HepG2 (cell line): ENCODE results near the gene CDK15. TPM values are rescaled to one million over a fixed set of nuclear protein-coding genes. Genes with fewer than 3 reads are reported as not detected.

Source experiments
- ATAC-seq: fragments of 200-7000 bp; cut with Tn5 transposase; 3 replicates; pipeline ENCODE4 v1.9.1; 2020; ENCODE audit warnings: mild to moderate bottlenecking, moderate library complexity
- BruUV-seq: library from RNA; stranded (reverse); fragments of 400-500 nt; replicated peaks from 2 replicates; lab custom pipeline; 2021; lab: Mats Ljungman, UMichigan
- CTCF ChIA-PET: fragments of 300-600 bp; formaldehyde crosslinking; extraction: SDS; loops from one replicate; lab custom pipeline; 2021; ENCODE audit warnings: low total read pairs, inconsistent platforms, low intra/inter-chr PET ratio; lab: Yijun Ruan, JAX
- POLR2A ChIA-PET: fragments of 350-600 bp; sonication (Branson Sonifier 250); formaldehyde crosslinking; loops from one replicate; lab custom pipeline; 2020; ENCODE audit warnings: antibody characterized with exemption, inconsistent platforms; lab: Yijun Ruan, JAX
- DNase-seq: peaks from one replicate; pipeline ENCODE4 v3.0.0-alpha.2; 2015; ENCODE audit warnings: low spot score
- FAIRE-seq: peaks from 3 replicates; lab custom pipeline; 2011; peaks lifted over from hg19 to GRCh38; lab: Jason Lieb, UNC
- H2AFZ ChIP-seq: one replicate; pipeline ENCODE4 v1.6.1; 2011; ENCODE audit warnings: low read length, inconsistent platforms
- H3K27ac ChIP-seq: fragments of 300-600 bp; 3 replicates; pipeline ENCODE4 v1.8.0; 2011; ENCODE audit warnings: mixed run types, mild to moderate bottlenecking, mixed read lengths, low read length, inconsistent platforms; ENCODE audit not compliant: insufficient read depth; ENCODE audit errors: extremely low read length
- H3K27me3 ChIP-seq, 2 experiments: fragments of 200-600 bp in 1 of 2; 2 replicates in 1 of 2; 3 replicates in 1 of 2; pipeline versions ENCODE4 v1.6.0 to v1.8.0; 2011; ENCODE audit warnings: low read length in 2 of 2, mild to moderate bottlenecking in 2 of 2, moderate library complexity in 2 of 2, inconsistent platforms in 1 of 2; ENCODE audit not compliant: insufficient read depth in 2 of 2, control insufficient read depth in 1 of 2
- H3K36me3 ChIP-seq, 2 experiments: fragments of 200-600 bp in 1 of 2; replicated peaks in 1 of 2; 2 replicates in 1 of 2; 3 replicates in 1 of 2; pipeline versions ENCODE4 v1.5.1 to v1.8.0; 2011; ENCODE audit warnings: low read length in 2 of 2, inconsistent platforms in 1 of 2; ENCODE audit not compliant: insufficient read depth in 2 of 2, control insufficient read depth in 1 of 2
- H3K4me1 ChIP-seq: 2 replicates; pipeline ENCODE4 v1.5.1; 2012; ENCODE audit warnings: low read length, inconsistent platforms; ENCODE audit not compliant: insufficient read depth
- H3K4me2 ChIP-seq: 2 replicates; pipeline ENCODE4 v1.6.0; 2011; ENCODE audit warnings: low read depth, low read length, inconsistent platforms
- H3K4me3 ChIP-seq, 3 experiments: fragments of 200-600 bp in 1 of 3; sonication (generic), shearing (Covaris generic) in 1 of 3; replicated peaks in 1 of 3; 2 replicates each; pipeline ENCODE4 v1.5.1; 2011 to 2016; ENCODE audit warnings: low read length in 3 of 3, inconsistent platforms in 2 of 3, low read depth in 2 of 3, mild to moderate bottlenecking in 2 of 3, control low read depth in 1 of 3, mixed read lengths in 1 of 3; ENCODE audit not compliant: insufficient read depth in 1 of 3
- H3K79me2 ChIP-seq: one replicate; pipeline ENCODE4 v1.6.1; 2011; ENCODE audit warnings: low read length, inconsistent platforms; ENCODE audit not compliant: insufficient read depth
- H3K9ac ChIP-seq: 2 replicates; pipeline ENCODE4 v1.6.0; 2011; ENCODE audit warnings: mild to moderate bottlenecking, low read depth, low read length, inconsistent platforms; ENCODE audit not compliant: insufficient read depth
- H3K9me3 ChIP-seq: 2 replicates; pipeline ENCODE4 v1.5.1; 2012; ENCODE audit warnings: mild to moderate bottlenecking, low read length
- H4K20me1 ChIP-seq: 2 replicates; pipeline ENCODE4 v1.6.0; 2011; ENCODE audit warnings: inconsistent platforms, mild to moderate bottlenecking, low read length, moderate library complexity; ENCODE audit not compliant: insufficient read depth
- HMGXB4 ChIP-seq, 2 experiments: sonication (generic) in 1 of 2; formaldehyde crosslinking in 1 of 2; IDR thresholded peaks; 2 replicates each; pipeline versions ENCODE4 v1.4.0 to v1.6.1; 2018 to 2020; ENCODE audit warnings: missing genetic modification reagents in 2 of 2, borderline replicate concordance in 1 of 2, low read depth in 1 of 2, mild to moderate bottlenecking in 1 of 2, missing biosample characterization in 1 of 2
- PAX8 ChIP-seq: sonication (generic); formaldehyde crosslinking; IDR thresholded peaks from 2 replicates; pipeline ENCODE4 v1.8.0; 2022; ENCODE audit warnings: mild to moderate bottlenecking, missing genetic modification reagents, borderline replicate concordance
- RELA ChIP-seq: sonication (generic); formaldehyde crosslinking; IDR thresholded peaks from 2 replicates; pipeline ENCODE4 v1.4.0; 2020; ENCODE audit warnings: missing genetic modification reagents
- SKI ChIP-seq: fragments of 450-650 bp; IDR thresholded peaks from one replicate; pipeline ENCODE4 v1.6.1; 2018; ENCODE audit warnings: mild to moderate bottlenecking; ENCODE audit not compliant: partially characterized antibody
- SNAI1 ChIP-seq: sonication (generic); formaldehyde crosslinking; IDR thresholded peaks from 2 replicates; pipeline ENCODE4 v1.5.0; 2020; ENCODE audit warnings: mild to moderate bottlenecking, missing genetic modification reagents, borderline replicate concordance
- ZNF20 ChIP-seq: sonication (generic); formaldehyde crosslinking; IDR thresholded peaks from 2 replicates; pipeline ENCODE4 v1.4.0; 2020; ENCODE audit warnings: mild to moderate bottlenecking, moderate library complexity, missing genetic modification reagents
- ZNF564 ChIP-seq: sonication (generic); formaldehyde crosslinking; IDR thresholded peaks from 2 replicates; pipeline ENCODE4 v1.8.1; 2023; ENCODE audit warnings: mild to moderate bottlenecking, missing genetic modification reagents
- WGBS: methylation state at CpG from one replicate; pipeline ENCODE4 v1.1.6; 2017; ENCODE audit warnings: low lambda C conversion rate; 5-methylcytosine and 5-hydroxymethylcytosine counted together
- in situ Hi-C: cut with HindIII; loops from 2 replicates; pipeline ENCODE4 v1.10.0; 2017; ENCODE audit warnings: low pct_unique_long_range_greater_than_20kb; ENCODE audit not compliant: extremely low pct_ligation_motif_present
- intact Hi-C: fragments of 100-400 bp; cut with micrococcal nuclease; formaldehyde crosslinking; loops from one replicate; pipeline ENCODE4 v1.10.0; 2022; ENCODE audit not compliant: unreplicated experiment
- polyA plus RNA-seq, 8 experiments: library from polyadenylated mRNA; depleted of rRNA in 3 of 8; stranded (reverse) in 7 of 8; unstranded in 1 of 8; fragments of >200 nt; fragmentation: Illumina TruSeq in 4 of 8; extraction: Trizol in 4 of 8; gene quantifications; 2 replicates each; pipeline versions ENCODE4 v1.2.1 to v1.2.3, GENCODE V29; 2011 to 2016; ENCODE audit warnings: low read depth in 4 of 8, missing spikeins in 1 of 8, mixed read lengths in 1 of 8; ENCODE audit not compliant: insufficient read depth in 1 of 8
- total RNA-seq, 5 experiments: library from RNA; depleted of rRNA; stranded (reverse); fragments of >200 nt; fragmentation: Illumina TruSeq; extraction: Trizol; gene quantifications; 2 replicates each; pipeline ENCODE4 v1.2.3, GENCODE V29; 2016; ENCODE audit warnings: low read depth in 1 of 5
- TF ChIP-seq, protein P1 (sequence below): sonication (generic); formaldehyde crosslinking; IDR thresholded peaks from 2 replicates; pipeline ENCODE4 v1.5.1; 2020; ENCODE audit warnings: missing genetic modification reagents, mild to moderate bottlenecking, borderline replicate concordance

CDK15 gene
- total and polyA plus RNA-seq, 2 of the 13 experiments (the other 11 are each of a cell fraction or from before 2014, with no cell fraction given), result not detected

DNA sequence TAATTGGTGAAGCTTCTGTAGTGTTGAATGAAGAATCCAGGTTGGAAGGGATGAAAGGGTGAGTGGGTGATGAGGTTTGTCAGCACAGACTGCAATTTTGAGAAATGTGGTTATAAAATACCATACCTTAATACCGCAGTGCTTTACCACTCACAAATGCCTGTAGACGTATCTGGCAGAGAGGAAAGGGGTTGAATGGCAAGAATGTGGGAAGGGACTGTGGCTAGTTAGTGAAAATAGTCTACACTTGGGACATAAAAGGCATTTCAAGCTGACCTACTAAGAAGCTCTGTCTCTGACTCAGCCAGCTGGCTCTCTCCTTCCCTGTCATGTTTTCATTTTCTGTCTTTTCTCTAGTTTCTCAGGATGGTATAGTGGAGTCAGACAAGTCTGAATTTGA is 25.1 kb downstream of the CDK15 start:
- ChIA-PET POLR2A (no interaction called here), CTCF (no interaction called here)
- FAIRE-seq, result no peak

More for the DNA sequence above, 25.1 kb downstream of the CDK15 start:
- intact Hi-C loops (no loop called here), in situ Hi-C loops (no loop called here)
- DNase-seq (no peak), ATAC-seq (no peak)
- H3K4me3 ChIP-seq, result no peak overlapping the region
- H3K27ac ChIP-seq, result no peak overlapping the region
- no peaks in the 10 kb centered on the region for H3K9me3 ChIP-seq
- TF ChIP-seq SKI, result no peak
- no peak for TF ChIP-seq ZNF564 (CRISPR knock-in tag)
- no peak for TF ChIP-seq PAX8 (CRISPR knock-in tag)
- no peak for TF ChIP-seq SNAI1 (CRISPR knock-in tag)
- TF ChIP-seq, protein P1, sequence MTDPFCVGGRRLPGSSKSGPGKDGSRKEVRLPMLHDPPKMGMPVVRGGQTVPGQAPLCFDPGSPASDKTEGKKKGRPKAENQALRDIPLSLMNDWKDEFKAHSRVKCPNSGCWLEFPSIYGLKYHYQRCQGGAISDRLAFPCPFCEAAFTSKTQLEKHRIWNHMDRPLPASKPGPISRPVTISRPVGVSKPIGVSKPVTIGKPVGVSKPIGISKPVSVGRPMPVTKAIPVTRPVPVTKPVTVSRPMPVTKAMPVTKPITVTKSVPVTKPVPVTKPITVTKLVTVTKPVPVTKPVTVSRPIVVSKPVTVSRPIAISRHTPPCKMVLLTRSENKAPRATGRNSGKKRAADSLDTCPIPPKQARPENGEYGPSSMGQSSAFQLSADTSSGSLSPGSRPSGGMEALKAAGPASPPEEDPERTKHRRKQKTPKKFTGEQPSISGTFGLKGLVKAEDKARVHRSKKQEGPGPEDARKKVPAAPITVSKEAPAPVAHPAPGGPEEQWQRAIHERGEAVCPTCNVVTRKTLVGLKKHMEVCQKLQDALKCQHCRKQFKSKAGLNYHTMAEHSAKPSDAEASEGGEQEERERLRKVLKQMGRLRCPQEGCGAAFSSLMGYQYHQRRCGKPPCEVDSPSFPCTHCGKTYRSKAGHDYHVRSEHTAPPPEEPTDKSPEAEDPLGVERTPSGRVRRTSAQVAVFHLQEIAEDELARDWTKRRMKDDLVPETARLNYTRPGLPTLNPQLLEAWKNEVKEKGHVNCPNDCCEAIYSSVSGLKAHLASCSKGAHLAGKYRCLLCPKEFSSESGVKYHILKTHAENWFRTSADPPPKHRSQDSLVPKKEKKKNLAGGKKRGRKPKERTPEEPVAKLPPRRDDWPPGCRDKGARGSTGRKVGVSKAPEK, result no peak
- no peak for TF ChIP-seq ZNF20 (CRISPR knock-in tag)
- no peak for TF ChIP-seq HMGXB4 (CRISPR knock-in tag; IDR thresholded peaks at IDR 0.05; ENCODE audit: borderline replicate concordance in 1 of 2, low read depth in 1 of 2)
- TF ChIP-seq RELA (CRISPR knock-in tag), result no peak
- H4K20me1 ChIP-seq, result no peaks in the 10 kb centered on the region
- no peaks in the 10 kb centered on the region for H3K79me2 ChIP-seq
- H3K4me1 ChIP-seq, result no peaks in the 10 kb centered on the region
- no peak overlapping the region for H3K9ac ChIP-seq
- H2AFZ ChIP-seq, result no peak overlapping the region
- WGBS, result 33% methylated on average over 2 of the region's 2 CpGs
- H3K4me2 ChIP-seq, result no peak overlapping the region
- BruUV-seq, result no TSS peak
- H3K36me3 ChIP-seq, result no peaks in the 10 kb centered on the region
- no peaks in the 10 kb centered on the region for H3K27me3 ChIP-seq
